SK-N-SH (cell line): Measurements from ENCODE around the gene MAP3K5. TPM values are rescaled to one million over a fixed set of nuclear protein-coding genes. Genes with fewer than 3 reads are reported as not detected.

ENCODE experiments used
- CTCF ChIA-PET: fragments of 300-600, 350-600 bp; formaldehyde crosslinking; extraction: SDS; loops from one replicate; lab custom pipeline; 2021; lab: Yijun Ruan, JAX
- POLR2A ChIA-PET: fragments of 350-600 bp; sonication (Branson Sonifier 250); formaldehyde crosslinking; extraction: SDS; loops from one replicate; lab custom pipeline; 2020; ENCODE audit warnings: antibody characterized with exemption, inconsistent platforms; lab: Yijun Ruan, JAX
- DNase-seq: peaks from one replicate; pipeline ENCODE4 v3.0.0; 2012
- H2AFZ ChIP-seq: fragments of 200-600 bp; sonication (generic); 2 replicates; pipeline ENCODE4 v1.8.1; 2016; ENCODE audit warnings: antibody characterized with exemption, mild to moderate bottlenecking, low read depth
- H3F3A ChIP-seq: fragments of 200-600 bp; sonication (generic); replicated peaks from 2 replicates; pipeline ENCODE3; 2016; ENCODE audit warnings: antibody characterized with exemption, mild to moderate bottlenecking; ENCODE audit not compliant: insufficient read depth
- H3K27ac ChIP-seq, 2 experiments: fragments of 200-500 bp in 1 of 2; fragments of 200-600 bp in 1 of 2; sonication (Bioruptor generic) in 1 of 2; sonication (generic), shearing (Covaris generic) in 1 of 2; 2 replicates each; pipeline versions ENCODE4 v1.5.1 to v1.6.1; 2014 to 2016; ENCODE audit warnings: low read depth in 2 of 2, inconsistent platforms in 1 of 2, low read length in 1 of 2, mild to moderate bottlenecking in 1 of 2, mixed read lengths in 1 of 2
- H3K27me3 ChIP-seq: fragments of 200-600 bp; sonication (generic), shearing (Covaris generic); 2 replicates; pipeline ENCODE4 v1.6.1; 2016; ENCODE audit warnings: mixed run types; ENCODE audit not compliant: insufficient read depth
- H3K36me3 ChIP-seq, 2 experiments: fragments of 200-500 bp in 1 of 2; fragments of 200-600 bp in 1 of 2; sonication (Bioruptor generic) in 1 of 2; sonication (generic) in 1 of 2; replicated peaks in 1 of 2; 2 replicates each; pipeline versions ENCODE3 to v1.5.1; 2014 to 2016; ENCODE audit warnings: low read length in 1 of 2, mild to moderate bottlenecking in 1 of 2; ENCODE audit not compliant: insufficient read depth in 2 of 2, control insufficient read depth in 1 of 2
- H3K4me1 ChIP-seq, 2 experiments: fragments of 200-500 bp in 1 of 2; fragments of 200-600 bp in 1 of 2; sonication (Bioruptor generic) in 1 of 2; sonication (generic), shearing (Covaris generic) in 1 of 2; 2 replicates each; pipeline versions ENCODE4 v1.5.1 to v1.6.1; 2014 to 2016; ENCODE audit warnings: low read depth in 1 of 2, low read length in 1 of 2, mixed run types in 1 of 2; ENCODE audit not compliant: insufficient read depth in 2 of 2, control insufficient read depth in 1 of 2
- H3K4me2 ChIP-seq: fragments of 200-600 bp; sonication (generic), shearing (Covaris generic); 2 replicates; pipeline ENCODE4 v1.6.1; 2017; ENCODE audit warnings: mixed run types
- H3K4me3 ChIP-seq, 2 experiments: fragments of 200-500 bp in 1 of 2; fragments of 200-600 bp in 1 of 2; sonication (Bioruptor generic) in 1 of 2; sonication (generic), shearing (Covaris generic) in 1 of 2; 2 replicates each; pipeline versions ENCODE4 v1.5.1 to v1.8.1; 2014 to 2016; ENCODE audit warnings: low read depth in 2 of 2, inconsistent platforms in 1 of 2, low read length in 1 of 2, mild to moderate bottlenecking in 1 of 2, mixed read lengths in 1 of 2, moderate library complexity in 1 of 2
- H3K79me2 ChIP-seq: fragments of 200-600 bp; sonication (generic); 2 replicates; pipeline ENCODE4 v1.8.1; 2017; ENCODE audit warnings: mild to moderate bottlenecking; ENCODE audit not compliant: insufficient read depth
- H3K9ac ChIP-seq: fragments of 200-600 bp; sonication (generic); 2 replicates; pipeline ENCODE4 v1.6.1; 2017; ENCODE audit warnings: mixed run types
- H3K9me2 ChIP-seq: fragments of 200-600 bp; sonication (generic); 2 replicates; pipeline ENCODE4 v1.6.1; 2017; ENCODE audit warnings: mixed run types
- H3K9me3 ChIP-seq: fragments of 200-600 bp; sonication (generic); 2 replicates; pipeline ENCODE4 v1.6.1; 2017; ENCODE audit warnings: mixed run types, mild to moderate bottlenecking, moderate library complexity
- H4K20me1 ChIP-seq: fragments of 200-600 bp; sonication (generic); 2 replicates; pipeline ENCODE4 v1.6.1; 2017; ENCODE audit warnings: mild to moderate bottlenecking, mixed run types; ENCODE audit not compliant: insufficient read depth
- EP300 ChIP-seq, 2 experiments: IDR thresholded peaks; 2 replicates each; pipeline versions ENCODE4 v1.4.0 to v1.6.1; 2012; ENCODE audit warnings: borderline replicate concordance in 1 of 2, low read depth in 1 of 2, low read length in 1 of 2
- EZH2phosphoT487 ChIP-seq: fragments of 200-600 bp; sonication (generic); IDR thresholded peaks from 2 replicates; pipeline ENCODE4 v1.6.1; 2017; ENCODE audit warnings: low read depth, mixed run types, mild to moderate bottlenecking, antibody characterized with exemption, moderate library complexity, borderline replicate concordance
- FOSL2 ChIP-seq: IDR thresholded peaks from 2 replicates; pipeline ENCODE4 v1.4.0; 2012; ENCODE audit warnings: low read depth, mild to moderate bottlenecking, moderate library complexity, borderline replicate concordance
- GABPA ChIP-seq: IDR thresholded peaks from 2 replicates; pipeline ENCODE4 v1.4.0; 2012; ENCODE audit warnings: low read depth, mild to moderate bottlenecking
- JUND ChIP-seq: IDR thresholded peaks from 2 replicates; pipeline ENCODE4 v1.4.0; 2012
- MXI1 ChIP-seq: IDR thresholded peaks from 2 replicates; pipeline ENCODE4 v1.6.1; 2012; ENCODE audit warnings: mild to moderate bottlenecking, low read depth, low read length, improper control_type of control experiment
- NFIC ChIP-seq: IDR thresholded peaks from 2 replicates; pipeline ENCODE4 v1.4.0; 2012; ENCODE audit warnings: borderline replicate concordance
- NRF1 ChIP-seq: IDR thresholded peaks from 2 replicates; pipeline ENCODE4 v1.6.1; 2012; ENCODE audit warnings: low read depth, mild to moderate bottlenecking, low read length
- YY1 ChIP-seq: IDR thresholded peaks from 2 replicates; pipeline ENCODE4 v1.4.0; 2012; ENCODE audit warnings: low read depth, mild to moderate bottlenecking
- WGBS: methylation state at CpG from one replicate; pipeline ENCODE4 v1.1.6; 2017; ENCODE audit warnings: low lambda C conversion rate; 5-methylcytosine and 5-hydroxymethylcytosine counted together
- polyA plus RNA-seq, 3 experiments: library from polyadenylated mRNA; depleted of rRNA; stranded (reverse); fragments of >200 nt; gene quantifications; 2 replicates each; pipeline ENCODE4 v1.2.3, GENCODE V29; 2012
- TF ChIP-seq, protein P1 (sequence below): IDR thresholded peaks from 2 replicates; pipeline ENCODE4 v1.6.1; 2012; ENCODE audit warnings: mild to moderate bottlenecking, low read depth, low read length, moderate library complexity
- TF ChIP-seq, protein P2 (sequence below): IDR thresholded peaks from 2 replicates; pipeline ENCODE4 v1.4.0; 2012; ENCODE audit warnings: low read depth, borderline replicate concordance
- TF ChIP-seq, protein P3 (sequence below): IDR thresholded peaks from 2 replicates; pipeline ENCODE4 v1.4.0; 2012; ENCODE audit warnings: low read depth, borderline replicate concordance

MAP3K5 gene
- polyA plus RNA-seq, 1 of the 3 experiments (the other 2 are of a cell fraction): 1.4 TPM

DNA sequence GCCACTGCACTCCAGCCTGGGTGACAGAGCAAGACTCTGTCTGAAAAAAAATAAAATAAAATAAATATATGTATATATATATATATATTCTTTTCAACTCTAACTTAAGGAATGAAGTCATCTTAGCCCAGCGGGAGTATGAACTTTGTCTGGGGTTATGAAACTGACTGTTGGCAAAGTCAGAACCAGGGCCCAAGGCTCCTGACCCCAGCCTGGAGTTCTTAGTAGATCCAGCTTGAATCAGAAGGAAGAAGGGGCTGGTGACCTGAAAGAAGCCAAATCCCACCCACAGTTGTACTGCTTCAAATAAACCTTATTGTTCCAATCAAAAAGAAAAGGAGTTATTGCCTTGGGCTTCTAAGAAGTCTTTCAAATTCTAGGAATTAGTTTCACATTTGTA, 158.9 kb downstream of the MAP3K5 start:
- Histone ChIP-seq H3K4me3 (no peak overlapping the region), H3K27me3 (no peaks in the 10 kb centered on the region), H3K4me1 (no peaks in the 10 kb centered on the region), H3F3A (no peaks in the 10 kb centered on the region), H3K9ac (no peak overlapping the region), H3K9me2 (no peaks in the 10 kb centered on the region), H4K20me1 (no peaks in the 10 kb centered on the region), H3K9me3 (no peaks in the 10 kb centered on the region), H3K79me2 (no peaks in the 10 kb centered on the region), H3K27ac (no peak overlapping the region), H3K4me2 (no peak overlapping the region), H2AFZ (no peak overlapping the region), H3K36me3 (peaks cover 0 to 4% of the 10 kb centered on the region in 2 experiments)
- TF ChIP-seq GABPA (no peak), NFIC (no peak), YY1 (no peak), EP300 (IDR thresholded peaks at IDR 0.05; ENCODE audit: borderline replicate concordance in 1 of 2, low read depth in 1 of 2, low read length in 1 of 2) (no peak), MXI1 (no peak), JUND (no peak), FOSL2 (no peak), NRF1 (no peak), EZH2phosphoT487 (no peak)
- TF ChIP-seq, protein P1, sequence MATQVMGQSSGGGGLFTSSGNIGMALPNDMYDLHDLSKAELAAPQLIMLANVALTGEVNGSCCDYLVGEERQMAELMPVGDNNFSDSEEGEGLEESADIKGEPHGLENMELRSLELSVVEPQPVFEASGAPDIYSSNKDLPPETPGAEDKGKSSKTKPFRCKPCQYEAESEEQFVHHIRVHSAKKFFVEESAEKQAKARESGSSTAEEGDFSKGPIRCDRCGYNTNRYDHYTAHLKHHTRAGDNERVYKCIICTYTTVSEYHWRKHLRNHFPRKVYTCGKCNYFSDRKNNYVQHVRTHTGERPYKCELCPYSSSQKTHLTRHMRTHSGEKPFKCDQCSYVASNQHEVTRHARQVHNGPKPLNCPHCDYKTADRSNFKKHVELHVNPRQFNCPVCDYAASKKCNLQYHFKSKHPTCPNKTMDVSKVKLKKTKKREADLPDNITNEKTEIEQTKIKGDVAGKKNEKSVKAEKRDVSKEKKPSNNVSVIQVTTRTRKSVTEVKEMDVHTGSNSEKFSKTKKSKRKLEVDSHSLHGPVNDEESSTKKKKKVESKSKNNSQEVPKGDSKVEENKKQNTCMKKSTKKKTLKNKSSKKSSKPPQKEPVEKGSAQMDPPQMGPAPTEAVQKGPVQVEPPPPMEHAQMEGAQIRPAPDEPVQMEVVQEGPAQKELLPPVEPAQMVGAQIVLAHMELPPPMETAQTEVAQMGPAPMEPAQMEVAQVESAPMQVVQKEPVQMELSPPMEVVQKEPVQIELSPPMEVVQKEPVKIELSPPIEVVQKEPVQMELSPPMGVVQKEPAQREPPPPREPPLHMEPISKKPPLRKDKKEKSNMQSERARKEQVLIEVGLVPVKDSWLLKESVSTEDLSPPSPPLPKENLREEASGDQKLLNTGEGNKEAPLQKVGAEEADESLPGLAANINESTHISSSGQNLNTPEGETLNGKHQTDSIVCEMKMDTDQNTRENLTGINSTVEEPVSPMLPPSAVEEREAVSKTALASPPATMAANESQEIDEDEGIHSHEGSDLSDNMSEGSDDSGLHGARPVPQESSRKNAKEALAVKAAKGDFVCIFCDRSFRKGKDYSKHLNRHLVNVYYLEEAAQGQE: no peak
- TF ChIP-seq, protein P2, sequence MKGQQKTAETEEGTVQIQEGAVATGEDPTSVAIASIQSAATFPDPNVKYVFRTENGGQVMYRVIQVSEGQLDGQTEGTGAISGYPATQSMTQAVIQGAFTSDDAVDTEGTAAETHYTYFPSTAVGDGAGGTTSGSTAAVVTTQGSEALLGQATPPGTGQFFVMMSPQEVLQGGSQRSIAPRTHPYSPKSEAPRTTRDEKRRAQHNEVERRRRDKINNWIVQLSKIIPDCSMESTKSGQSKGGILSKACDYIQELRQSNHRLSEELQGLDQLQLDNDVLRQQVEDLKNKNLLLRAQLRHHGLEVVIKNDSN: no peak
- TF ChIP-seq, protein P3, sequence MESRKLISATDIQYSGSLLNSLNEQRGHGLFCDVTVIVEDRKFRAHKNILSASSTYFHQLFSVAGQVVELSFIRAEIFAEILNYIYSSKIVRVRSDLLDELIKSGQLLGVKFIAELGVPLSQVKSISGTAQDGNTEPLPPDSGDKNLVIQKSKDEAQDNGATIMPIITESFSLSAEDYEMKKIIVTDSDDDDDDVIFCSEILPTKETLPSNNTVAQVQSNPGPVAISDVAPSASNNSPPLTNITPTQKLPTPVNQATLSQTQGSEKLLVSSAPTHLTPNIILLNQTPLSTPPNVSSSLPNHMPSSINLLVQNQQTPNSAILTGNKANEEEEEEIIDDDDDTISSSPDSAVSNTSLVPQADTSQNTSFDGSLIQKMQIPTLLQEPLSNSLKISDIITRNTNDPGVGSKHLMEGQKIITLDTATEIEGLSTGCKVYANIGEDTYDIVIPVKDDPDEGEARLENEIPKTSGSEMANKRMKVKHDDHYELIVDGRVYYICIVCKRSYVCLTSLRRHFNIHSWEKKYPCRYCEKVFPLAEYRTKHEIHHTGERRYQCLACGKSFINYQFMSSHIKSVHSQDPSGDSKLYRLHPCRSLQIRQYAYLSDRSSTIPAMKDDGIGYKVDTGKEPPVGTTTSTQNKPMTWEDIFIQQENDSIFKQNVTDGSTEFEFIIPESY: no peak
- no peak for DNase-seq
- WGBS: 95% methylated on average over 1 of the region's 1 CpG
- POLR2A ChIA-PET: no interaction called here
- CTCF ChIA-PET: interaction anchor here (0.9 to 3.4 kb wide), 3 partner anchors 11 to 461 kb away, joined by 3 to 25 read pairs (median 4); partner anchors contain the start of gene MAP3K5
